Right cardiac atrium (tissue), 5 donors: ENCODE results near the gene ASXL2. TPM values are rescaled to one million over a fixed set of nuclear protein-coding genes. Genes with fewer than 3 reads are reported as not detected.

Source experiments
- ATAC-seq, 2 donors: fragments of 200-7000 bp; cut with Tn5 transposase; one replicate each; pipeline versions ENCODE4 v1.8.0 to v1.9.1; 2020; ENCODE audit warnings: moderate library complexity in 2 of 2, mild to moderate bottlenecking in 1 of 2
- DNase-seq, 3 donors: peaks; one replicate each; pipeline ENCODE4 v3.0.0-alpha.2; 2020
- H3K27ac ChIP-seq: one replicate; pipeline ENCODE4 v1.5.1; 2013; ENCODE audit warnings: mild to moderate bottlenecking, low read length, control low read depth, moderate library complexity
- H3K27me3 ChIP-seq: one replicate; pipeline ENCODE4 v1.6.1; 2013; ENCODE audit not compliant: control insufficient read depth, insufficient read depth
- H3K4me1 ChIP-seq: one replicate; pipeline ENCODE4 v1.6.1; 2013; ENCODE audit warnings: low read length; ENCODE audit not compliant: control insufficient read depth, insufficient read depth
- H3K4me3 ChIP-seq: one replicate; pipeline ENCODE4 v1.5.1; 2013; ENCODE audit warnings: low read length, control low read depth
- H3K9me3 ChIP-seq: one replicate; pipeline ENCODE4 v1.6.1; 2013; ENCODE audit warnings: low read length; ENCODE audit not compliant: control insufficient read depth
- WGBS: extraction: QIAGEN DNeasy Blood & Tissue Kit; methylation state at CpG from one replicate; pipeline ENCODE4 v1.1.7; 2013; 5-methylcytosine and 5-hydroxymethylcytosine counted together
- intact Hi-C, 4 donors: fragments of 100-400 bp; cut with DNase I; formaldehyde crosslinking; loops; one replicate each; pipeline versions ENCODE4 v1.11.0 to v1.14.0; 2022 to 2023
- polyA plus RNA-seq: library from polyadenylated mRNA; stranded (reverse); fragments of 200-250 nt; gene quantifications from one replicate; pipeline ENCODE4 v1.2.3, GENCODE V29; 2013
- total RNA-seq, 4 donors: library from RNA; stranded (reverse); fragmentation: NEBNext Ultra II Directional; extraction: Animal tissue kit (Norgen Biotek cat#: 25700); gene quantifications; one replicate each; pipeline ENCODE4 v1.2.1, GENCODE V29; 2021
- donor health status: healthy with polysubstance abuse.
- donor health status: DM: no; HTN: yes; CAD: no.
- donor health status: DM: no; HTN: no; CAD: no.
- donor health status: DM: no; HTN: yes; CAD: no; lungs with severe emphysema.
- donor health status: DM: yes; HTN: yes; CAD: no.

Gene ASXL2
- total and polyA plus RNA-seq, 5 donors = 3.0 to 27.2 (median 22.6) TPM

- no peaks in the 10 kb centered on the region for H3K27me3 ChIP-seq
- no peak overlapping the region for H3K4me3 ChIP-seq
- DNase-seq (no peak), ATAC-seq (no peak)
- no peak overlapping the region for H3K27ac ChIP-seq
- no peaks in the 10 kb centered on the region for H3K9me3 ChIP-seq
- WGBS = 88% methylated on average over 5 of the region's 5 CpGs
- no peaks in the 10 kb centered on the region for H3K4me1 ChIP-seq
- intact Hi-C loops = no loop called here
Observed at GRCh38 chr2:25887624-25888242, 9.4 kb upstream of the ASXL2 start.

- WGBS = 91% methylated on average over 2 of the region's 2 CpGs
- intact Hi-C loops = no loop called here
- DNase-seq = no peak
Observed at GRCh38 chr2:25885933-25886332, 7.6 kb upstream of the ASXL2 start.

DNA sequence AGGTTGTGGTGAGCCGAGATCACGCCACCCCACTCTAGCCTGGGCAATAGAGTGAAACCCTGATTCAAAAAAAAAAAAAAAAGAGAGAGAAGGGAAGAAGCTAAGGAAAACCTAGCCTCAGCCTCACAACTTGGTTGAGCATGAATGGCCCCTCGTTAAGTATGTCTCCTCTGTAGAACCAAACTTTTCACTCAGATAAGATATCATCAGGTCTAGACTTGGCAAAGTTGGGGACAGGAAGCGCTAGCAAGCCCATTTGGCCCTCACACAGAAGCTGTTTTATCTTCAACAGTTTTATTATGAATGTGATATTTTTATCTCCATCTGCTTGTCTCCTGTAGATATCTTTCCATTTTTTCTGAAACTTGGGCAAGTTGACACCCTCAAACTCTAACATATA lies 3.5 kb upstream of the ASXL2 start:
- WGBS = 61% methylated on average over 4 of the region's 4 CpGs

More at GRCh38 chr2:25885933-25886332, 7.6 kb upstream of the ASXL2 start:
- Histone ChIP-seq H3K27ac (no peak overlapping the region), H3K4me3 (no peak overlapping the region), H3K9me3 (no peaks in the 10 kb centered on the region), H3K4me1 (no peaks in the 10 kb centered on the region), H3K27me3 (no peaks in the 10 kb centered on the region)
- ATAC-seq = no peak

GRCh38 chr2:25879133-25879730 lies 945 bp upstream of the ASXL2 start:
- H3K9me3 ChIP-seq = no peaks in the 10 kb centered on the region
- H3K4me1 ChIP-seq = no peaks in the 10 kb centered on the region
- DNase-seq = no peak
- no peaks in the 10 kb centered on the region for H3K27me3 ChIP-seq
- no peak overlapping the region for H3K4me3 ChIP-seq
- WGBS = 96% methylated on average over 5 of the region's 5 CpGs
- intact Hi-C loops = no loop called here
- no peak for ATAC-seq
- peak overlapping the region; percentile 89 for H3K27ac ChIP-seq

More for the DNA sequence above, 3.5 kb upstream of the ASXL2 start:
- DNase-seq = no peak
- Histone ChIP-seq H3K4me3 (no peak overlapping the region), H3K27me3 (no peaks in the 10 kb centered on the region), H3K4me1 (no peaks in the 10 kb centered on the region), H3K27ac (no peak overlapping the region), H3K9me3 (no peaks in the 10 kb centered on the region)
- intact Hi-C loops = no loop called here
- ATAC-seq = no peak

DNA sequence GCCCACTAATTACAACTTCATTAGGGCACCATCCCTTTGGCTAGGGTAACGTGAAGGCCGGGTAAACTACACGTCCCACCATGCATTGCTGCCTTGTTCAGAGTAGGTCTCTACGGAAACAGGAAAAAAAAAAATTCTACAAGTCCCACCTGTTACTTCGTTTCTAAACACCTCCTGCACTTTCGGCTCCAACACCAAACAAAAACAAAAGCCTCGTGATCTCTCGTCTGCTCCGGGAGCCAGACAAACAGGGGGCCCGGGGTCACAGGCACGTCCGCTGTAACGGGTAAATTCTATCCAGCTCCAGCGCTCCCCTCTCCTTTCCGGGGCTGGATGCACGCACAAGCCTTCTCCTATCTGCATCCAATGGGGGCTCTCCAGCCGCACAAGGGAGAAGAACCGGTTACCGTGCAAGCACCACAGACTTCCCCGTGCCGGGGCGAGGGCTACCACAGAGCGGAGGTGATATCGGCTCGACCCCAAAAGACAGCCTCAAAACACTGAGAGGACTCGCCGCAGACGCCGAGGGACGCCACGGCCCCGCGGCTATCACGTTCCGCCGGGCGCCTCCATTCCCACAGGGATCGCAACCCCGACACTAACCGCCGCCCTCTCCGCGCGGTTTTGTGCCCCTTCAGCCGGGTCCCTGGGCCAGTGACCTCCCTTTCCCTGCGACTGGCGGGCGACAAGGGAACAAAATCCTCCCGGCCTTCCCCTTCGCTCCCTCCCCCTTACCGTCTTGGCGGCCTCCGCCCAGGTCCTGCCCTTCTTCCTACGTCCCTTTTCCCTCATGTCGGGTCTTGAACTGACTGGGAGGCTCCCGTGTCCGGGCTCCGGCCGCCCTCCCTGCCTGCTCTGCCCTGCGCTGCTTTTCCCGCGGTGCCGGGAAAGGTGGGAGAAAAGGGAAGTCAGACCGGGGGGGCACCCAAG lies 591 bp downstream of the ASXL2 start:
- intact Hi-C loops = no loop called here
- H3K27me3 ChIP-seq = no peaks in the 10 kb centered on the region
- H3K27ac ChIP-seq = peak overlapping the region; percentile 82
- H3K9me3 ChIP-seq = no peaks in the 10 kb centered on the region
- no peaks in the 10 kb centered on the region for H3K4me1 ChIP-seq
- under 1% methylated on average over 64 of the region's 64 CpGs for WGBS
- H3K4me3 ChIP-seq = peak overlapping the region; percentile 91
- DNase-seq (peak; percentile 38 to 75 (median 68)), ATAC-seq (peak; percentile 63 to 74)

GRCh38 chr2:25872134-25872533 lies 6.2 kb downstream of the ASXL2 start:
- Histone ChIP-seq H3K27ac (no peak overlapping the region), H3K4me1 (peaks cover 1% of the 10 kb centered on the region), H3K27me3 (no peaks in the 10 kb centered on the region), H3K4me3 (no peak overlapping the region), H3K9me3 (no peaks in the 10 kb centered on the region)
- intact Hi-C loops = no loop called here
- DNase-seq = no peak
- no peak for ATAC-seq
- WGBS = 97% methylated on average over 5 of the region's 5 CpGs

DNA sequence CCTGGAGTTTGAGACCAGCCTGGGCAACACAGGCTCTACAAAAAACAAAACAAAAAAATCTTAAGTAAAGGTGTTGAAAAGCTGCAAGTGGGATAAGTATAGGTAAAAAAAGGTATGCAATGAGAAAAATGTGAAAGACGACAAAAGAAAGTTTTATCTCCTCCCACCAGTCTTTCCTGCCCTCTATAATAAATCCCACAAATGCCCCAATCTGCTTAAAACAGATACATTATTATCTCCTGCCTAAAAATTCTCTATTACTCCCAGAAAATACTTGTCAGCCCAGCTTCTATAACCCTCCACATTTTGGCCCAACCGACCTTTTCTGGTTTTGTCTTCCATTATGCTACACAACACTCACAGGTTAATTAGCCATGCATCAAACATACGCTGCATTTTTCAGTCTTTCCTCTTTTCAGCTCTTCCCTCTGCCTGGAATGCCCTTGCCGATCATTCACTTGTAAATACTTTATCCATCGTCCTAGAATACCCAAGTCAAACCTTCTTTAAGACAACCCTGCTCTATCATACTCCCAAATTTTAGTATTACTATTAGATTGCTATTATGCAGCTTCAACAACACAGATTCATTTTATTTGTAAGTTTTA lies 10.8 kb downstream of the ASXL2 start:
- intact Hi-C loops = no loop called here
- H3K4me1 ChIP-seq = peaks cover 1% of the 10 kb centered on the region
- H3K9me3 ChIP-seq = no peaks in the 10 kb centered on the region
- no peak for ATAC-seq
- H3K27ac ChIP-seq = no peak overlapping the region
- H3K4me3 ChIP-seq = no peak overlapping the region
- no peaks in the 10 kb centered on the region for H3K27me3 ChIP-seq
- DNase-seq = no peak
- 71% methylated on average over 5 of the region's 5 CpGs for WGBS

DNA sequence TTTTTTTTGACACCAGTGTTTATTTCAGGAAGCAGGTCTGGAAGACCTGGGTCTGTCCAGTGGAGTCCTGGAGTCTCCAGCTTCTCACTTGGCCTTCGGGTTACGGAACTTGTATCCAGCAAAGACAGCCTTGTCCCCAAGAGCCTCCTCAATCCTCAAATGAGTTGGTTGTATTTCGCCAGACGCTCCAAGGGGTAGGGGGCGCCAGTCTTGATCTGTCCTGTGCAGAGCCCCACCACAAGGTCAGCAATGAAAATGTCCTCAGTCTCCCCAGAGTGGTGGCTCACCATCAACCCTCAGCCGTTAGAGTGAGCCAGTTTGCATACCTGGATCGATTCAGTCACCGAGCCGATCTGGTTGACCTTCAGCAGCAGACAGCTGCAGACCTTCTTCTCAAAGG lies 21.9 kb downstream of the ASXL2 start:
- Histone ChIP-seq H3K27ac (no peak overlapping the region), H3K9me3 (no peaks in the 10 kb centered on the region), H3K27me3 (no peaks in the 10 kb centered on the region), H3K4me1 (peaks cover 11% of the 10 kb centered on the region), H3K4me3 (no peak overlapping the region)
- WGBS = 96% methylated on average over 9 of the region's 9 CpGs
- no peak for DNase-seq
- no peak for ATAC-seq
- intact Hi-C loops = loop anchor here in 1 of 4 donors (10.0 kb wide), 1 partner anchor 98 kb away; no protein-coding TSS in a partner anchor

GRCh38 chr2:25855065-25855464 lies 23.2 kb downstream of the ASXL2 start:
- peaks cover 11% of the 10 kb centered on the region for H3K4me1 ChIP-seq
- no peaks in the 10 kb centered on the region for H3K9me3 ChIP-seq
- 87% methylated on average over 3 of the region's 3 CpGs for WGBS
- no peak overlapping the region for H3K4me3 ChIP-seq
- DNase-seq (no peak), ATAC-seq (no peak)
- H3K27ac ChIP-seq = no peak overlapping the region
- intact Hi-C loops = loop anchor here in 1 of 4 donors (10.0 kb wide), 1 partner anchor 100 kb away; no protein-coding TSS in a partner anchor
- no peaks in the 10 kb centered on the region for H3K27me3 ChIP-seq

- 89% methylated on average over 2 of the region's 2 CpGs for WGBS
- Histone ChIP-seq H3K27ac (no peak overlapping the region), H3K4me3 (no peak overlapping the region), H3K4me1 (peaks cover 11% of the 10 kb centered on the region), H3K9me3 (no peaks in the 10 kb centered on the region), H3K27me3 (no peaks in the 10 kb centered on the region)
- DNase-seq (no peak), ATAC-seq (no peak)
- intact Hi-C loops = loop anchor here in 1 of 4 donors (10.0 kb wide), 1 partner anchor 100 kb away; no protein-coding TSS in a partner anchor
Observed at GRCh38 chr2:25854613-25855012, 23.7 kb downstream of the ASXL2 start.
